ENCODE data around the gene DLGAP1.

DNA sequence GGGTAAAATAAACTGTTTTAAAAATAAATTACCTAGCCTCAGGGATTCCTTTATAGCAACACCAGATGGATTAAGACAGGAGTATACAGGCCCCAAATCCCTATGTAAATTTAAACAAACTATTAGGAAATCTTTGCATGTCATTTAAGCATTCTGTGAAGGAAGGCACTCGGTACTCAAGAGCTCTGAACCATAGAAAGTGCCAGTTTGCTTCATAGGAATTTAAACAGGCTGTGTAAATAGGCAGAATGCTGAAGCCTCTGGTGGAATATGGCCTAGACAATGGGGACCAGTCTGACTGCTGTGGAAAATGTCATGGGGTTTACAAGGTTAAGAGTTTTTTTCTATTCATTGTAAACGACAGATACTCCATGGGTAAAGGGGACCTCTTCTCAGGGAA, 377.4 kb downstream of the DLGAP1 start:
- TF ChIP-seq, protein P1, sequence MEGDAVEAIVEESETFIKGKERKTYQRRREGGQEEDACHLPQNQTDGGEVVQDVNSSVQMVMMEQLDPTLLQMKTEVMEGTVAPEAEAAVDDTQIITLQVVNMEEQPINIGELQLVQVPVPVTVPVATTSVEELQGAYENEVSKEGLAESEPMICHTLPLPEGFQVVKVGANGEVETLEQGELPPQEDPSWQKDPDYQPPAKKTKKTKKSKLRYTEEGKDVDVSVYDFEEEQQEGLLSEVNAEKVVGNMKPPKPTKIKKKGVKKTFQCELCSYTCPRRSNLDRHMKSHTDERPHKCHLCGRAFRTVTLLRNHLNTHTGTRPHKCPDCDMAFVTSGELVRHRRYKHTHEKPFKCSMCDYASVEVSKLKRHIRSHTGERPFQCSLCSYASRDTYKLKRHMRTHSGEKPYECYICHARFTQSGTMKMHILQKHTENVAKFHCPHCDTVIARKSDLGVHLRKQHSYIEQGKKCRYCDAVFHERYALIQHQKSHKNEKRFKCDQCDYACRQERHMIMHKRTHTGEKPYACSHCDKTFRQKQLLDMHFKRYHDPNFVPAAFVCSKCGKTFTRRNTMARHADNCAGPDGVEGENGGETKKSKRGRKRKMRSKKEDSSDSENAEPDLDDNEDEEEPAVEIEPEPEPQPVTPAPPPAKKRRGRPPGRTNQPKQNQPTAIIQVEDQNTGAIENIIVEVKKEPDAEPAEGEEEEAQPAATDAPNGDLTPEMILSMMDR (IDR thresholded peaks at IDR 0.05; ENCODE audit: low read depth, low read length), result no peak
- no peak for TF ChIP-seq MYC (IDR thresholded peaks at IDR 0.05; ENCODE audit: low read depth, low read length)

Measured in NB4 (cell line).